Measurements from ENCODE around the gene POU6F2.

The POU6F2 gene

DNA sequence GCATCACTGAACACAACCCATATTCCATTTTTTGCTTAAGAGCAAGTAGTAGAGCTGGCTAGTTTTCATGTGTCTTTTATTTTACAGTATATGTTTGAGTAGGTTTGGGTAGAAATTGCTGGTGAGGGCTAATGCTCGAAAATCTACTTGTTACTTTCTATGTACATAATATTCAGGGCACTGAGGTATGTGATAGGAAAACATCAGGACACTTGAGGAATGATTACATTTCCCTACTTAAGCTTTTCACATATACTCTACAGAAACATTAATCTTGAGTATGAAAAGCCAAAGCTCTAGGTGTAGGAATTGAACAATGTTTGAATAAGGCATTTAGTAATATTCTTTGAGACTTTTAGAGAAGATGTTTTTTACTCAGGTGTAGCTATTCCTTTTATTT, 73.6 kb downstream of the POU6F2 start:
- H3K4me2 ChIP-seq (ENCODE audit: low read length), result no peak overlapping the region
- H3K9me3 ChIP-seq (ENCODE audit: control insufficient read depth, insufficient read depth, low read length), result no peaks in the 10 kb centered on the region
- H3F3A ChIP-seq (ENCODE audit: control insufficient read depth, insufficient read depth), result no peaks in the 10 kb centered on the region
- no peaks in the 10 kb centered on the region for H3K27me3 ChIP-seq (ENCODE audit: control insufficient read depth, low read length)
- H3K4me3 ChIP-seq (ENCODE audit: low read length), result no peak overlapping the region
- TF ChIP-seq EZH2phosphoT487 (IDR thresholded peaks at IDR 0.05; ENCODE audit: borderline replicate concordance, low read length) (no peak), CTCF (IDR thresholded peaks at IDR 0.05; ENCODE audit: low read depth, low read length, poor library complexity, severe bottlenecking) (no peak)
- H4K20me1 ChIP-seq (ENCODE audit: control insufficient read depth, insufficient read depth, low read depth, low read length), result no peaks in the 10 kb centered on the region
- H3K9me2 ChIP-seq (replicated peaks; ENCODE audit: control insufficient read depth, low read length), result no peaks in the 10 kb centered on the region
- no peaks in the 10 kb centered on the region for H3K79me2 ChIP-seq (ENCODE audit: control insufficient read depth, low read length)
- H3K4me1 ChIP-seq (ENCODE audit: control insufficient read depth, low read length), result no peaks in the 10 kb centered on the region
- H3K36me3 ChIP-seq (ENCODE audit: control insufficient read depth, low read length), result no peaks in the 10 kb centered on the region
- no peak overlapping the region for H3K27ac ChIP-seq (ENCODE audit: low read depth, low read length)

- H3K79me2 ChIP-seq (ENCODE audit: control insufficient read depth, low read length), result no peaks in the 10 kb centered on the region
- no peak overlapping the region for H3K4me2 ChIP-seq (ENCODE audit: low read length)
- H3K9me2 ChIP-seq (replicated peaks; ENCODE audit: control insufficient read depth, low read length), result no peaks in the 10 kb centered on the region
- no peak overlapping the region for H3K27ac ChIP-seq (ENCODE audit: low read depth, low read length)
- H3K4me1 ChIP-seq (ENCODE audit: control insufficient read depth, low read length), result no peaks in the 10 kb centered on the region
- TF ChIP-seq CTCF (IDR thresholded peaks at IDR 0.05; ENCODE audit: low read depth, low read length, poor library complexity, severe bottlenecking), result no peak
- no peak for TF ChIP-seq EZH2phosphoT487 (IDR thresholded peaks at IDR 0.05; ENCODE audit: borderline replicate concordance, low read length)
- no peaks in the 10 kb centered on the region for H3K27me3 ChIP-seq (ENCODE audit: control insufficient read depth, low read length)
- H3F3A ChIP-seq (ENCODE audit: control insufficient read depth, insufficient read depth), result no peaks in the 10 kb centered on the region
- no peaks in the 10 kb centered on the region for H3K36me3 ChIP-seq (ENCODE audit: control insufficient read depth, low read length)
- no peak overlapping the region for H3K4me3 ChIP-seq (ENCODE audit: low read length)
- H4K20me1 ChIP-seq (ENCODE audit: control insufficient read depth, insufficient read depth, low read depth, low read length), result no peaks in the 10 kb centered on the region
- H3K9me3 ChIP-seq (ENCODE audit: control insufficient read depth, insufficient read depth, low read length), result no peaks in the 10 kb centered on the region
Measured at GRCh38 chr7:39051707-39052106, 74.0 kb downstream of the POU6F2 start.

DNA sequence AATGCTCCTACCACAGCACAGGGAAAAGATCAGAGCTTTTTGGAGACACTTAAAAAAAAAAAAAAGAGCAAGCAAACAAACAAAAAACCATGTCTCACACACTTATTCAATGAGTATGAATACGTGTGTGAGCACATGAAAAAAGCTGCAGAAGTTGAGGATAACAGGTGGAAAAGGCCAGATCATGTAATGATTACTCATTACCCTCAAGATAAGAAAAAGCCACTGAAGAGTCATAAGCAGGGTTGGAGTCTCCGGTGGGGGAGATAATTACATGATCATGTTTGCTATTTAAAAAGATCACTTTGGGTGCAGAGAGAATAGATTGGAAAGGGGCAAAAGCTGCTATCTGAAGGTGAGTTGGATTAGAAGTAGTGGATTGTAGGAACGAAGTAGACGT, 77.0 kb downstream of the POU6F2 start:
- H3K36me3 ChIP-seq (ENCODE audit: control insufficient read depth, low read length), result no peaks in the 10 kb centered on the region
- H3K9me2 ChIP-seq (replicated peaks; ENCODE audit: control insufficient read depth, low read length), result no peaks in the 10 kb centered on the region
- H4K20me1 ChIP-seq (ENCODE audit: control insufficient read depth, insufficient read depth, low read depth, low read length), result no peaks in the 10 kb centered on the region
- no peak overlapping the region for H3K4me3 ChIP-seq (ENCODE audit: low read length)
- no peaks in the 10 kb centered on the region for H3F3A ChIP-seq (ENCODE audit: control insufficient read depth, insufficient read depth)
- H3K4me2 ChIP-seq (ENCODE audit: low read length), result no peak overlapping the region
- H3K27ac ChIP-seq (ENCODE audit: low read depth, low read length), result no peak overlapping the region
- no peaks in the 10 kb centered on the region for H3K79me2 ChIP-seq (ENCODE audit: control insufficient read depth, low read length)
- TF ChIP-seq CTCF (IDR thresholded peaks at IDR 0.05; ENCODE audit: low read depth, low read length, poor library complexity, severe bottlenecking), result no peak
- no peak for TF ChIP-seq EZH2phosphoT487 (IDR thresholded peaks at IDR 0.05; ENCODE audit: borderline replicate concordance, low read length)
- no peaks in the 10 kb centered on the region for H3K4me1 ChIP-seq (ENCODE audit: control insufficient read depth, low read length)
- no peaks in the 10 kb centered on the region for H3K9me3 ChIP-seq (ENCODE audit: control insufficient read depth, insufficient read depth, low read length)
- H3K27me3 ChIP-seq (ENCODE audit: control insufficient read depth, low read length), result no peaks in the 10 kb centered on the region

DNA sequence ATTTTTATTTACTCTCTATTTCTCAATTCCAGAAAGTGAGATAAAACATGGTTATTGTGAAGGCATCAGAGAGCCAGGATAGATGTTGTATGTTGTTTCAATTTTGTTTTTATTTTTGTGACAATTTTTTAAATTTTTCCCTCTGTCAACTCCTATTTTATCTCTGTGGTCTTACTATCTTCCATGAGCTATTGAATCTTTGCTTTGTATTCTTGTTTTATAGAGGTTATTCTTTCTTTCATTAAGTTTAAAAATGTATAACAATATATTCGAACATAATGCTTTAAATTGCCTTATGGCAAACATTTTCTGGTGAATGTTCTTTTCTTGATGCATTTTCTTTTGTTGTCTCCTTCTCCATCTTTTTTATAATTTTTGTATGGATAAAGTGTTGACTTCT, 78.4 kb downstream of the POU6F2 start:
- H3K4me2 ChIP-seq (ENCODE audit: low read length), result no peak overlapping the region
- no peaks in the 10 kb centered on the region for H3K27me3 ChIP-seq (ENCODE audit: control insufficient read depth, low read length)
- H3F3A ChIP-seq (ENCODE audit: control insufficient read depth, insufficient read depth), result no peaks in the 10 kb centered on the region
- no peaks in the 10 kb centered on the region for H3K9me3 ChIP-seq (ENCODE audit: control insufficient read depth, insufficient read depth, low read length)
- no peaks in the 10 kb centered on the region for H3K4me1 ChIP-seq (ENCODE audit: control insufficient read depth, low read length)
- H3K9me2 ChIP-seq (replicated peaks; ENCODE audit: control insufficient read depth, low read length), result no peaks in the 10 kb centered on the region
- no peaks in the 10 kb centered on the region for H3K36me3 ChIP-seq (ENCODE audit: control insufficient read depth, low read length)
- H4K20me1 ChIP-seq (ENCODE audit: control insufficient read depth, insufficient read depth, low read depth, low read length), result no peaks in the 10 kb centered on the region
- no peak overlapping the region for H3K27ac ChIP-seq (ENCODE audit: low read depth, low read length)
- TF ChIP-seq CTCF (IDR thresholded peaks at IDR 0.05; ENCODE audit: low read depth, low read length, poor library complexity, severe bottlenecking), result no peak
- TF ChIP-seq EZH2phosphoT487 (IDR thresholded peaks at IDR 0.05; ENCODE audit: borderline replicate concordance, low read length), result no peak
- no peak overlapping the region for H3K4me3 ChIP-seq (ENCODE audit: low read length)
- no peaks in the 10 kb centered on the region for H3K79me2 ChIP-seq (ENCODE audit: control insufficient read depth, low read length)

Measured in DOHH2 (cell line).